GM18517 (cell line): ENCODE data around the gene POU2F3.

Source experiments
- ATAC-seq: cut with Tn5 transposase; IDR thresholded peaks from one replicate; pipeline ENCODE4 v1.9.1; 2021; ENCODE audit warnings: mild to moderate bottlenecking, moderate library complexity; ENCODE audit not compliant: unreplicated experiment

Gene POU2F3

GRCh38 chr11:120337355-120338106 lies 97.6 kb downstream of the POU2F3 start:
- ATAC-seq: no peak

- ATAC-seq: no peak
These were observed 98.4 kb downstream of the POU2F3 start for GRCh38 chr11:120338107-120338933.

- no peak for ATAC-seq
These were observed 99.5 kb downstream of the POU2F3 start for GRCh38 chr11:120339394-120339890.

- no peak for ATAC-seq
These were observed 100.6 kb downstream of the POU2F3 start for GRCh38 chr11:120340529-120340928.

- ATAC-seq: no peak
These were observed 102.3 kb downstream of the POU2F3 start for GRCh38 chr11:120342226-120342625.

- no peak for ATAC-seq
These were observed 102.7 kb downstream of the POU2F3 start for GRCh38 chr11:120342678-120343077.

GRCh38 chr11:120343429-120343828 lies 103.5 kb downstream of the POU2F3 start:
- peak; percentile 52 for ATAC-seq

GRCh38 chr11:120344302-120345004 lies 104.5 kb downstream of the POU2F3 start:
- ATAC-seq: peak; percentile 93

GRCh38 chr11:120346233-120346632 lies 106.3 kb downstream of the POU2F3 start:
- ATAC-seq: no peak

- no peak for ATAC-seq
These were observed 110.7 kb downstream of the POU2F3 start for GRCh38 chr11:120350637-120351036.

GRCh38 chr11:120352405-120352804 lies 112.5 kb downstream of the POU2F3 start:
- ATAC-seq: no peak

GRCh38 chr11:120354068-120354467 lies 114.1 kb downstream of the POU2F3 start:
- no peak for ATAC-seq

- no peak for ATAC-seq
These were observed 114.8 kb downstream of the POU2F3 start for GRCh38 chr11:120354779-120355178.

GRCh38 chr11:120357620-120358019 lies 117.7 kb downstream of the POU2F3 start:
- ATAC-seq: no peak

GRCh38 chr11:120358729-120359128 lies 118.8 kb downstream of the POU2F3 start:
- ATAC-seq: no peak

GRCh38 chr11:120363436-120363835 lies 123.5 kb downstream of the POU2F3 start:
- ATAC-seq: no peak

- ATAC-seq: no peak
These were observed 125.6 kb downstream of the POU2F3 start for GRCh38 chr11:120365512-120365911.
